ENCODE results near the gene SNX3. TPM values are rescaled to one million over a fixed set of nuclear protein-coding genes. Genes with fewer than 3 reads are reported as not detected.

The SNX3 gene
- total and polyA plus RNA-seq, 2 experiments from 2014 or later = 291 to 359 TPM

DNA sequence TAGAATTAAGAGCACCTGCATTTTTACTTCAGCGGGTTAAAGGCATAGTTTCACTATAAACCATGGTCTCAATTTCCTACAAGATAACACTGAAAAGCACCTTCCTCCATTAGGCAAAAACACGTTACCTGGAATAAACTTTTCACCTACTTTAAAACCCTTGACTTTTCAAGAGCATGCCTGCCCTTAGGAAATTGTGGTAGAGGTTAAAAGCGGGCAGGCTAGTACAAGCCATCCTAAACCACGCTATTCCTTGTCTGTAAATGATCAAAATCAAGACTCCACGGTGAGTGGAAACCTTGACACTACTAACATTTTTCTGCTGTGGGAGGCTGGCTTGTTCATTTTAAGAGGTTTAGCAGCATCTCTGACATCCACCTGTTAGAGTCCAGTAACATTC is 51.1 kb downstream of the SNX3 start:
- no peak for DNase-seq (ENCODE audit: low spot score)
- H3K9me2 ChIP-seq (replicated peaks; ENCODE audit: insufficient read depth) = no peaks in the 10 kb centered on the region
- TF ChIP-seq EZH2phosphoT487 (IDR thresholded peaks at IDR 0.05; ENCODE audit: low read depth, severe bottlenecking, unreplicated experiment) = no peak
- TF ChIP-seq EZH2 (IDR thresholded peaks at IDR 0.05; ENCODE audit: borderline replicate concordance) = no peak
- no peak for TF ChIP-seq CTCF (IDR thresholded peaks at IDR 0.05; ENCODE audit: poor library complexity)
- no peak overlapping the region for H3K4me2 ChIP-seq
- no peak overlapping the region for H2AFZ ChIP-seq
- no peaks in the 10 kb centered on the region for H3K9me3 ChIP-seq (ENCODE audit: low read depth)
- peaks cover 3% of the 10 kb centered on the region for H4K20me1 ChIP-seq (ENCODE audit: insufficient read depth, poor library complexity, severe bottlenecking)
- no peak overlapping the region for H3K27ac ChIP-seq
- peaks cover 4% of the 10 kb centered on the region for H3K79me2 ChIP-seq
- no peaks in the 10 kb centered on the region for H3K4me1 ChIP-seq (ENCODE audit: insufficient read depth)
- WGBS (ENCODE audit: low lambda C conversion rate, missing lambda C conversion rate) = 88% methylated on average over 5 of the region's 5 CpGs
- no peaks in the 10 kb centered on the region for H3K27me3 ChIP-seq
- no peak overlapping the region for H3K4me3 ChIP-seq
- H3K36me3 ChIP-seq (replicated peaks; ENCODE audit: insufficient read depth, low read depth) = no peaks in the 10 kb centered on the region

- DNase-seq (ENCODE audit: low spot score) = no peak
- TF ChIP-seq CTCF (IDR thresholded peaks at IDR 0.05; ENCODE audit: poor library complexity) = no peak
- TF ChIP-seq EZH2 (IDR thresholded peaks at IDR 0.05; ENCODE audit: borderline replicate concordance) = no peak
- TF ChIP-seq EZH2phosphoT487 (IDR thresholded peaks at IDR 0.05; ENCODE audit: low read depth, severe bottlenecking, unreplicated experiment) = no peak
- H2AFZ ChIP-seq = no peak overlapping the region
- H3K9me2 ChIP-seq (replicated peaks; ENCODE audit: insufficient read depth) = no peaks in the 10 kb centered on the region
- no peaks in the 10 kb centered on the region for H3K79me2 ChIP-seq
- H3K9me3 ChIP-seq (ENCODE audit: low read depth) = no peaks in the 10 kb centered on the region
- WGBS (ENCODE audit: low lambda C conversion rate, missing lambda C conversion rate) = 89% methylated on average over 4 of the region's 4 CpGs
- H3K4me1 ChIP-seq (ENCODE audit: insufficient read depth) = no peaks in the 10 kb centered on the region
- H4K20me1 ChIP-seq (ENCODE audit: insufficient read depth, poor library complexity, severe bottlenecking) = no peaks in the 10 kb centered on the region
- H3K4me2 ChIP-seq = no peak overlapping the region
- no peak overlapping the region for H3K27ac ChIP-seq
- H3K4me3 ChIP-seq = no peak overlapping the region
- no peaks in the 10 kb centered on the region for H3K27me3 ChIP-seq
- no peaks in the 10 kb centered on the region for H3K36me3 ChIP-seq (replicated peaks; ENCODE audit: insufficient read depth, low read depth)
These were observed 53.8 kb downstream of the SNX3 start for GRCh38 chr6:108207013-108207412.

- Histone ChIP-seq H3K4me3 (no peak overlapping the region), H3K27ac (no peak overlapping the region), H2AFZ (no peak overlapping the region), H3K4me2 (no peak overlapping the region), H3K9me2 (replicated peaks; ENCODE audit: insufficient read depth) (no peaks in the 10 kb centered on the region), H4K20me1 (ENCODE audit: insufficient read depth, poor library complexity, severe bottlenecking) (no peaks in the 10 kb centered on the region), H3K27me3 (no peaks in the 10 kb centered on the region), H3K79me2 (no peaks in the 10 kb centered on the region), H3K4me1 (ENCODE audit: insufficient read depth) (no peaks in the 10 kb centered on the region), H3K36me3 (replicated peaks; ENCODE audit: insufficient read depth, low read depth) (no peaks in the 10 kb centered on the region), H3K9me3 (ENCODE audit: low read depth) (no peaks in the 10 kb centered on the region)
- TF ChIP-seq CTCF (IDR thresholded peaks at IDR 0.05; ENCODE audit: poor library complexity) = no peak
- no peak for TF ChIP-seq EZH2phosphoT487 (IDR thresholded peaks at IDR 0.05; ENCODE audit: low read depth, severe bottlenecking, unreplicated experiment)
- no peak for TF ChIP-seq EZH2 (IDR thresholded peaks at IDR 0.05; ENCODE audit: borderline replicate concordance)
- DNase-seq (ENCODE audit: low spot score) = no peak
- 75% methylated on average over 14 of the region's 14 CpGs for WGBS (ENCODE audit: low lambda C conversion rate, missing lambda C conversion rate)
These were observed 57.4 kb downstream of the SNX3 start for GRCh38 chr6:108203189-108204112.
